ENCODE measurements around the gene CSTPP1.
"Not testable (repeated sequence)": the region's sequence is repeated elsewhere in the genome, so short reads cannot be mapped to it uniquely, and the experiment has no call there.

The CSTPP1 gene

GRCh38 chr11:47109051-47109726, 172.6 kb downstream of the CSTPP1 start:
- Histone ChIP-seq H3K27ac (replicated peaks; ENCODE audit: low read length) (no peak overlapping the region), H3K9me3 (replicated peaks in 1 of 2; ENCODE audit: control insufficient read depth in 2 of 2, insufficient read depth in 1 of 2, low read depth in 1 of 2, low read length in 2 of 2) (no peaks in the 10 kb centered on the region), H3K4me1 (ENCODE audit: control insufficient read depth in 2 of 2, insufficient read depth in 1 of 2, low read depth in 1 of 2, low read length in 2 of 2) (peaks cover 12 to 25% of the 10 kb centered on the region in 2 donors), H2BK15ac (ENCODE audit: low read length) (no peak overlapping the region), H3K23ac (ENCODE audit: low read depth, low read length, poor library complexity) (no peak overlapping the region), H2AK5ac (ENCODE audit: low read depth, low read length) (no peak overlapping the region), H3K14ac (ENCODE audit: low read length) (no peak overlapping the region), H2BK5ac (ENCODE audit: low read length) (no peak overlapping the region), H2BK120ac (ENCODE audit: low read depth, low read length) (no peak overlapping the region), H3K4ac (ENCODE audit: low read length) (no peak overlapping the region), H3K79me1 (ENCODE audit: low read depth, low read length) (no peaks in the 10 kb centered on the region), H3K4me3 (ENCODE audit: low read length in 2 of 2) (no peak overlapping the region), H2BK12ac (ENCODE audit: low read length) (no peak overlapping the region), H2AFZ (ENCODE audit: low read length) (no peak overlapping the region), H3K18ac (ENCODE audit: low read length) (no peak overlapping the region), H3K9ac (ENCODE audit: low read depth, low read length, poor library complexity) (no peak overlapping the region), H3K27me3 (ENCODE audit: control insufficient read depth in 3 of 3, insufficient read depth in 3 of 3, low read depth in 1 of 3, low read length in 3 of 3) (no peaks in the 10 kb centered on the region), H3K36me3 (replicated peaks in 1 of 2; ENCODE audit: control insufficient read depth in 2 of 2, insufficient read depth in 2 of 2, low read length in 2 of 2) (no peaks in the 10 kb centered on the region), H4K91ac (ENCODE audit: low read depth, low read length, poor library complexity) (no peak overlapping the region), H3K4me2 (ENCODE audit: insufficient read depth, low read length, poor library complexity, severe bottlenecking) (no peak overlapping the region), H4K8ac (ENCODE audit: low read depth, low read length) (no peak overlapping the region)
- no CpG with 5 or more reads among the region's 6 CpGs for WGBS, 2 donors (ENCODE audit: extremely low coverage in 2 of 2, insufficient read length in 2 of 2, insufficient replicate concordance in 1 of 2)
- DNase-seq (ENCODE audit: low spot score): no peak

GRCh38 chr11:47109727-47110246, 173.2 kb downstream of the CSTPP1 start:
- Histone ChIP-seq H3K36me3 (replicated peaks in 1 of 2; ENCODE audit: control insufficient read depth in 2 of 2, insufficient read depth in 2 of 2, low read length in 2 of 2) (no peaks in the 10 kb centered on the region), H2BK120ac (ENCODE audit: low read depth, low read length) (no peak overlapping the region), H3K4ac (ENCODE audit: low read length) (no peak overlapping the region), H3K18ac (ENCODE audit: low read length) (no peak overlapping the region), H3K79me1 (ENCODE audit: low read depth, low read length) (no peaks in the 10 kb centered on the region), H3K4me2 (ENCODE audit: insufficient read depth, low read length, poor library complexity, severe bottlenecking) (no peak overlapping the region), H3K4me3 (ENCODE audit: low read length in 2 of 2) (no peak overlapping the region), H2BK5ac (ENCODE audit: low read length) (no peak overlapping the region), H3K4me1 (ENCODE audit: control insufficient read depth in 2 of 2, insufficient read depth in 1 of 2, low read depth in 1 of 2, low read length in 2 of 2) (peaks cover 6 to 20% of the 10 kb centered on the region in 2 donors), H3K27ac (replicated peaks; ENCODE audit: low read length) (no peak overlapping the region), H2BK12ac (ENCODE audit: low read length) (no peak overlapping the region), H2AFZ (ENCODE audit: low read length) (no peak overlapping the region), H3K9me3 (replicated peaks in 1 of 2; ENCODE audit: control insufficient read depth in 2 of 2, insufficient read depth in 1 of 2, low read depth in 1 of 2, low read length in 2 of 2) (no peaks in the 10 kb centered on the region), H3K9ac (ENCODE audit: low read depth, low read length, poor library complexity) (no peak overlapping the region), H3K27me3 (ENCODE audit: control insufficient read depth in 3 of 3, insufficient read depth in 3 of 3, low read depth in 1 of 3, low read length in 3 of 3) (no peaks in the 10 kb centered on the region), H3K14ac (ENCODE audit: low read length) (no peak overlapping the region), H2BK15ac (ENCODE audit: low read length) (no peak overlapping the region), H4K91ac (ENCODE audit: low read depth, low read length, poor library complexity) (no peak overlapping the region), H4K8ac (ENCODE audit: low read depth, low read length) (no peak overlapping the region), H3K23ac (ENCODE audit: low read depth, low read length, poor library complexity) (no peak overlapping the region), H2AK5ac (ENCODE audit: low read depth, low read length) (no peak overlapping the region)
- DNase-seq (ENCODE audit: low spot score): no peak
- WGBS, 2 donors (ENCODE audit: extremely low coverage in 2 of 2, insufficient read length in 2 of 2, insufficient replicate concordance in 1 of 2): no CpG with 5 or more reads among the region's 3 CpGs

GRCh38 chr11:47111318-47111804, 174.8 kb downstream of the CSTPP1 start:
- Histone ChIP-seq H3K4me3 (ENCODE audit: low read length in 2 of 2) (no peak overlapping the region), H3K9ac (ENCODE audit: low read depth, low read length, poor library complexity) (no peak overlapping the region), H2AK5ac (ENCODE audit: low read depth, low read length) (no peak overlapping the region), H3K23ac (ENCODE audit: low read depth, low read length, poor library complexity) (no peak overlapping the region), H4K91ac (ENCODE audit: low read depth, low read length, poor library complexity) (no peak overlapping the region), H4K8ac (ENCODE audit: low read depth, low read length) (no peak overlapping the region), H3K4ac (ENCODE audit: low read length) (no peak overlapping the region), H3K27me3 (ENCODE audit: control insufficient read depth in 3 of 3, insufficient read depth in 3 of 3, low read depth in 1 of 3, low read length in 3 of 3) (no peaks in the 10 kb centered on the region), H3K14ac (ENCODE audit: low read length) (no peak overlapping the region), H3K18ac (ENCODE audit: low read length) (no peak overlapping the region), H3K27ac (replicated peaks; ENCODE audit: low read length) (no peak overlapping the region), H3K9me3 (replicated peaks in 1 of 2; ENCODE audit: control insufficient read depth in 2 of 2, insufficient read depth in 1 of 2, low read depth in 1 of 2, low read length in 2 of 2) (no peaks in the 10 kb centered on the region), H2BK120ac (ENCODE audit: low read depth, low read length) (no peak overlapping the region), H3K36me3 (replicated peaks in 1 of 2; ENCODE audit: control insufficient read depth in 2 of 2, insufficient read depth in 2 of 2, low read length in 2 of 2) (no peaks in the 10 kb centered on the region), H3K79me1 (ENCODE audit: low read depth, low read length) (no peaks in the 10 kb centered on the region), H2BK12ac (ENCODE audit: low read length) (no peak overlapping the region), H2BK5ac (ENCODE audit: low read length) (no peak overlapping the region), H3K4me1 (ENCODE audit: control insufficient read depth in 2 of 2, insufficient read depth in 1 of 2, low read depth in 1 of 2, low read length in 2 of 2) (peaks cover 4 to 13% of the 10 kb centered on the region in 2 donors), H3K4me2 (ENCODE audit: insufficient read depth, low read length, poor library complexity, severe bottlenecking) (no peak overlapping the region), H2BK15ac (ENCODE audit: low read length) (no peak overlapping the region), H2AFZ (ENCODE audit: low read length) (no peak overlapping the region)
- no CpG with 5 or more reads among the region's 8 CpGs for WGBS, 2 donors (ENCODE audit: extremely low coverage in 2 of 2, insufficient read length in 2 of 2, insufficient replicate concordance in 1 of 2)
- no peak for DNase-seq (ENCODE audit: low spot score)

- not testable (repeated sequence) for H3K4me1 ChIP-seq (ENCODE audit: control insufficient read depth in 2 of 2, insufficient read depth in 1 of 2, low read depth in 1 of 2, low read length in 2 of 2); H3K9ac ChIP-seq (ENCODE audit: low read depth, low read length, poor library complexity); H3K27me3 ChIP-seq (ENCODE audit: control insufficient read depth in 3 of 3, insufficient read depth in 3 of 3, low read depth in 1 of 3, low read length in 3 of 3); H2AK5ac ChIP-seq (ENCODE audit: low read depth, low read length); H2BK15ac ChIP-seq (ENCODE audit: low read length); H3K27ac ChIP-seq (replicated peaks; ENCODE audit: low read length); H2BK12ac ChIP-seq (ENCODE audit: low read length); H3K23ac ChIP-seq (ENCODE audit: low read depth, low read length, poor library complexity); H3K14ac ChIP-seq (ENCODE audit: low read length); H2AFZ ChIP-seq (ENCODE audit: low read length); H3K4me3 ChIP-seq (ENCODE audit: low read length in 2 of 2); H3K79me1 ChIP-seq (ENCODE audit: low read depth, low read length); H4K91ac ChIP-seq (ENCODE audit: low read depth, low read length, poor library complexity); H4K8ac ChIP-seq (ENCODE audit: low read depth, low read length); H2BK5ac ChIP-seq (ENCODE audit: low read length); H3K36me3 ChIP-seq (replicated peaks in 1 of 2; ENCODE audit: control insufficient read depth in 2 of 2, insufficient read depth in 2 of 2, low read length in 2 of 2); H3K4ac ChIP-seq (ENCODE audit: low read length); DNase-seq (ENCODE audit: low spot score); H2BK120ac ChIP-seq (ENCODE audit: low read depth, low read length); H3K4me2 ChIP-seq (ENCODE audit: insufficient read depth, low read length, poor library complexity, severe bottlenecking); H3K18ac ChIP-seq (ENCODE audit: low read length); H3K9me3 ChIP-seq (replicated peaks in 1 of 2; ENCODE audit: control insufficient read depth in 2 of 2, insufficient read depth in 1 of 2, low read depth in 1 of 2, low read length in 2 of 2)
- no CpG with 5 or more reads among the region's 4 CpGs for WGBS, 2 donors (ENCODE audit: extremely low coverage in 2 of 2, insufficient read length in 2 of 2, insufficient replicate concordance in 1 of 2)
Measured at GRCh38 chr11:47112941-47113340, 176.4 kb downstream of the CSTPP1 start.

Measured in neuronal stem cell (in vitro differentiated cells).